ENCODE results near the gene SDK1.
"Not testable (repeated sequence)": the region's sequence is repeated elsewhere in the genome, so short reads cannot be mapped to it uniquely, and the experiment has no call there.

The SDK1 gene

GRCh38 chr7:3916146-3916545 lies 615.1 kb downstream of the SDK1 start:
- no peak for DNase-seq (ENCODE audit: low read depth)

GRCh38 chr7:3917436-3917835 lies 616.4 kb downstream of the SDK1 start:
- DNase-seq (ENCODE audit: low read depth) = no peak

- DNase-seq (ENCODE audit: low read depth) = no peak
These were observed 617.5 kb downstream of the SDK1 start for GRCh38 chr7:3918576-3918975.

GRCh38 chr7:3922175-3922635 lies 621.2 kb downstream of the SDK1 start:
- no peak for DNase-seq (ENCODE audit: low read depth)

- no peak for DNase-seq (ENCODE audit: low read depth)
These were observed 622.4 kb downstream of the SDK1 start for GRCh38 chr7:3923307-3923918.

- DNase-seq (ENCODE audit: low read depth) = no peak
These were observed 623.2 kb downstream of the SDK1 start for GRCh38 chr7:3924277-3924676.

- DNase-seq (ENCODE audit: low read depth) = no peak
These were observed 626.5 kb downstream of the SDK1 start for GRCh38 chr7:3927446-3928110.

- no peak for DNase-seq (ENCODE audit: low read depth)
These were observed 627.9 kb downstream of the SDK1 start for GRCh38 chr7:3928727-3929515.

GRCh38 chr7:3931843-3932242 lies 630.8 kb downstream of the SDK1 start:
- DNase-seq (ENCODE audit: low read depth) = no peak

- DNase-seq (ENCODE audit: low read depth) = no peak
These were observed 636.1 kb downstream of the SDK1 start for GRCh38 chr7:3937146-3937545.

GRCh38 chr7:3937605-3938004 lies 636.6 kb downstream of the SDK1 start:
- no peak for DNase-seq (ENCODE audit: low read depth)

GRCh38 chr7:3941706-3942105 lies 640.7 kb downstream of the SDK1 start:
- not testable (repeated sequence) for DNase-seq (ENCODE audit: low read depth)

GRCh38 chr7:3942276-3942675 lies 641.2 kb downstream of the SDK1 start:
- no peak for DNase-seq (ENCODE audit: low read depth)

- no peak for DNase-seq (ENCODE audit: low read depth)
These were observed 642.0 kb downstream of the SDK1 start for GRCh38 chr7:3942816-3943745.

GRCh38 chr7:3943779-3944520 lies 642.9 kb downstream of the SDK1 start:
- no peak for DNase-seq (ENCODE audit: low read depth)

- no peak for DNase-seq (ENCODE audit: low read depth)
These were observed 648.2 kb downstream of the SDK1 start for GRCh38 chr7:3949242-3949640.

- no peak for DNase-seq (ENCODE audit: low read depth)
These were observed 649.2 kb downstream of the SDK1 start for GRCh38 chr7:3950249-3950648.

GRCh38 chr7:3951316-3952055 lies 650.4 kb downstream of the SDK1 start:
- no peak for DNase-seq (ENCODE audit: low read depth)

GRCh38 chr7:3953133-3953532 lies 652.1 kb downstream of the SDK1 start:
- no peak for DNase-seq (ENCODE audit: low read depth)

- DNase-seq (ENCODE audit: low read depth) = no peak
These were observed 652.9 kb downstream of the SDK1 start for GRCh38 chr7:3953946-3954345.

GRCh38 chr7:3955026-3955425 lies 654.0 kb downstream of the SDK1 start:
- no peak for DNase-seq (ENCODE audit: low read depth)
